Esophagus muscularis mucosa (tissue), 3 donors: ENCODE data around the gene SIAH3.

Experiments used
- CTCF ChIP-seq, 3 experiments: fragments of 200-600 bp in 2 of 3; fragments of 450-650 bp in 1 of 3; sonication (generic) in 2 of 3; IDR thresholded peaks; one replicate each; pipeline ENCODE4 v1.5.1; 2017 to 2019; ENCODE audit warnings: antibody characterized with exemption in 3 of 3, mild to moderate bottlenecking in 2 of 3, moderate library complexity in 1 of 3
- EP300 ChIP-seq: sonication (generic); formaldehyde crosslinking; IDR thresholded peaks from one replicate; pipeline ENCODE4 v1.6.1; 2017; ENCODE audit warnings: antibody characterized with exemption

GRCh38 chr13:45796426-45797235 lies 54.9 kb downstream of the SIAH3 start:
- TF ChIP-seq EP300 (no peak), CTCF (IDR thresholded peaks at IDR 0.05) (no peak)
